Temporal lobe (tissue), 1 donor: ENCODE measurements around the gene PLA2G12B. TPM values are rescaled to one million over a fixed set of nuclear protein-coding genes. Genes with fewer than 3 reads are reported as not detected.

Experiments
- total RNA-seq: library from RNA; depleted of rRNA; stranded (reverse); fragments of >200 nt; gene quantifications from one replicate; pipeline ENCODE4 v1.2.3, GENCODE V29; 2014

Gene PLA2G12B
- total RNA-seq, 1 donor from 2014 or later: not detected

Other genes with a start within 250 kb of the PLA2G12B start
- 0.25 TPM for gene OIT3, start 61.1 kb downstream of the PLA2G12B start, total RNA-seq
- 23.8 TPM for gene P4HA1, start 142.1 kb upstream of the PLA2G12B start, total RNA-seq
- gene NUDT13, start 155.6 kb upstream of the PLA2G12B start, total RNA-seq: 0.25 TPM
- 19.9 TPM for gene ECD, start 213.2 kb upstream of the PLA2G12B start, total RNA-seq
- 18.9 TPM for gene FAM149B1, start 213.3 kb upstream of the PLA2G12B start, total RNA-seq